GM19467 (cell line): ENCODE results near the gene SEMA4A.

ENCODE experiments used
- ATAC-seq: cut with Tn5 transposase; IDR thresholded peaks from one replicate; pipeline ENCODE4 v1.9.1; 2021; ENCODE audit warnings: mild to moderate bottlenecking, moderate library complexity; ENCODE audit not compliant: unreplicated experiment

SEMA4A gene

GRCh38 chr1:156134716-156135435, 18.5 kb upstream of the SEMA4A start:
- ATAC-seq: no peak

DNA sequence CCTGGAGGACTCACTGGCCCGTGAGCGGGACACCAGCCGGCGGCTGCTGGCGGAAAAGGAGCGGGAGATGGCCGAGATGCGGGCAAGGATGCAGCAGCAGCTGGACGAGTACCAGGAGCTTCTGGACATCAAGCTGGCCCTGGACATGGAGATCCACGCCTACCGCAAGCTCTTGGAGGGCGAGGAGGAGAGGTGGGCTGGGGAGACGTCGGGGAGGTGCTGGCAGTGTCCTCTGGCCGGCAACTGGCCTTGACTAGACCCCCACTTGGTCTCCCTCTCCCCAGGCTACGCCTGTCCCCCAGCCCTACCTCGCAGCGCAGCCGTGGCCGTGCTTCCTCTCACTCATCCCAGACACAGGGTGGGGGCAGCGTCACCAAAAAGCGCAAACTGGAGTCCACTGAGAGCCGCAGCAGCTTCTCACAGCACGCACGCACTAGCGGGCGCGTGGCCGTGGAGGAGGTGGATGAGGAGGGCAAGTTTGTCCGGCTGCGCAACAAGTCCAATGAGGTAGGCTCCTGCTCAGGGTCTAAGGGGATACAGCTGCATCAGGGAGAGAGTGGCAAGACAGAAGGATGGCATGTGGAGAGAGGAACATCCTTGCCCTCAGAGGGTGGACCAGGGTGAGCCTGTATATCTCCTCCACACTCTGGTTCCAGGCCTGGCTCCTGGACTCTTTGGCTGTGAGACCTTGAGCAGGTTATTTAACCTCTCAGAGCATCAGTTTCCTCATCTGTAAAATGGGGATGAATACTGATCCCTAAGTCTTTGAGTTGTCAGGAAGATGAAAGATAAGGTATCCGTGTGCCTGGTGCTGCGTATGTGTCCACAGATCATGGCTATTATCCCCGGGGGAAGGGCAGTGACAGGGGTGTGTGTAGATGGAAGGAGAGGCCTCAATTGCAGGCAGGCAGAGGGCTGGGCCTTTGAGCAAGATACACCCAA, 17.2 kb upstream of the SEMA4A start:
- no peak for ATAC-seq

- no peak for ATAC-seq
Measured at GRCh38 chr1:156136970-156137483, 16.4 kb upstream of the SEMA4A start.

GRCh38 chr1:156138458-156138867, 14.9 kb upstream of the SEMA4A start:
- ATAC-seq: no peak

DNA sequence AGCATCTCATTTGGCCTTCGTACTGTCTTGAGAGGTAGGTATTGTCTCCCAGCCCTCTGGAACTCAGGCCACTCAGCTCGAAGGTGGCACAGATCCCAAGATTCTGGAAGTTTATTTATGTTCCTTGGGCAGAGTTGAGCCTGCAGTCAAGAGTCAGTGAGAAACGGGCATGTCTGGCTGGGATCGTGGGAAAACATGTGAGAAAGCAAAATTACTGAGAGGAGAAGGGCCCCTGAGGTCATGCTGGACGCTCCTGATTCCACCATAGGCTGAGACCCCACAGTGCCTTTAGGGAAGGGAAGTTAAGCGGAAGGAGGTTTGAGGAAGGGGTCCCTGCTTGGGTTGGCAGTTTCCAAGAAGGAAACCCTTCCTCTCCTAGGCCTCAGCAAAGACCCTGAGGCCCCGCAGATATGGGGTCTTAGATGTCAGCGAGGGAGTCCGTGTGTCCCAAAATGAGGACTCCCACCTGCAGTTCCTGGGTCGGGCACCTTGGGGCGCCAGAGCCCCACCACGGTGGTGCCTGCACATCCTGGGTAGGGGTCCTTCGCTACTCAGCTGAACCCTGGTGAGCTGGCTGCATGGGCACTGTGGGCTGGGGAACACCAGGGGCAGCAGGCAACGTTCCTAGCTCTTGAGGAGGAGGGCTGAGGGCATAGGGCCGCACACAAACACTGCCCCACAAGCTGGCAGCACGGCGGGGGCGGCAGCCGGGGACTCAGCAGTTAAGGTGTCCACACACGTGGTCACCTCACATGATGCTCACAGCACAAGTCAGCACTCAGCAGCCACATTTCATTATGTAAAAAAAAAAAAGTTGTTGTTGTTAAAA, 12.3 kb upstream of the SEMA4A start:
- no peak for ATAC-seq

GRCh38 chr1:156143765-156144489, 9.5 kb upstream of the SEMA4A start:
- ATAC-seq: no peak

GRCh38 chr1:156144742-156145141, 8.6 kb upstream of the SEMA4A start:
- ATAC-seq: no peak

GRCh38 chr1:156145650-156146019, 7.8 kb upstream of the SEMA4A start:
- no peak for ATAC-seq

- ATAC-seq: no peak
Measured at GRCh38 chr1:156146020-156146768, 7.2 kb upstream of the SEMA4A start.

DNA sequence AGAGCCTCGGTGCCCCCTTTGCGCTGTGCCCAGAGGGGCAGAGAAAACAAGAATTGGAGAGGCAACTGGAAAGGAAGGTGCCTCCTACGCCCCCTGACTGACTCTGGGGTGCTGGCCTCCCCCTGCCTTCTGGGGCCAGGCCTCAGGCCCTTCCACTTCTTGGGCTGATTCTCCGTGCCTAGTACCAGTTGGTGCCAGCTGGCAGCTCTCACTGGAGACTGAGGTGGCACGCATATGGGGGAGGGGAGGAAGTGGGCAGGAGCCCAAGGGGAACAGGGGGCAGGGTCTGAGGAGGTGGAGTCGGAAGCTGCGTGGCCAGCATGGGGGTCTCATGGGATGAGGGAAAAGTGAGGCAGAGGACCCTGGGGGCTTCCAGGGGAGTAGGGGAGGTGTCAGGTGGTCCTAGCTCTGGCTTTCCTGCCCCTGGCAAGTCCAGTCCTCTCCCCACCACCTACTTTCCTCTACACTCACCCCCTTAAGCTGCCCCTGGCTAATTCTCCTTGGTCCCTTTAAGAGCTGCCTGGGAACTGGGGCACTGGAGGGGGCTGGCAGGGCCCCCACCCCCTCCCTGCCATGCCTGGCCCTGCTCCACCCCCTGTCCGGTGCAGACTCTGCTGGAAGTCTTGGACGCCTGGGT, 6.5 kb upstream of the SEMA4A start:
- ATAC-seq: no peak

- ATAC-seq: no peak
Measured at GRCh38 chr1:156148216-156148615, 5.2 kb upstream of the SEMA4A start.

DNA sequence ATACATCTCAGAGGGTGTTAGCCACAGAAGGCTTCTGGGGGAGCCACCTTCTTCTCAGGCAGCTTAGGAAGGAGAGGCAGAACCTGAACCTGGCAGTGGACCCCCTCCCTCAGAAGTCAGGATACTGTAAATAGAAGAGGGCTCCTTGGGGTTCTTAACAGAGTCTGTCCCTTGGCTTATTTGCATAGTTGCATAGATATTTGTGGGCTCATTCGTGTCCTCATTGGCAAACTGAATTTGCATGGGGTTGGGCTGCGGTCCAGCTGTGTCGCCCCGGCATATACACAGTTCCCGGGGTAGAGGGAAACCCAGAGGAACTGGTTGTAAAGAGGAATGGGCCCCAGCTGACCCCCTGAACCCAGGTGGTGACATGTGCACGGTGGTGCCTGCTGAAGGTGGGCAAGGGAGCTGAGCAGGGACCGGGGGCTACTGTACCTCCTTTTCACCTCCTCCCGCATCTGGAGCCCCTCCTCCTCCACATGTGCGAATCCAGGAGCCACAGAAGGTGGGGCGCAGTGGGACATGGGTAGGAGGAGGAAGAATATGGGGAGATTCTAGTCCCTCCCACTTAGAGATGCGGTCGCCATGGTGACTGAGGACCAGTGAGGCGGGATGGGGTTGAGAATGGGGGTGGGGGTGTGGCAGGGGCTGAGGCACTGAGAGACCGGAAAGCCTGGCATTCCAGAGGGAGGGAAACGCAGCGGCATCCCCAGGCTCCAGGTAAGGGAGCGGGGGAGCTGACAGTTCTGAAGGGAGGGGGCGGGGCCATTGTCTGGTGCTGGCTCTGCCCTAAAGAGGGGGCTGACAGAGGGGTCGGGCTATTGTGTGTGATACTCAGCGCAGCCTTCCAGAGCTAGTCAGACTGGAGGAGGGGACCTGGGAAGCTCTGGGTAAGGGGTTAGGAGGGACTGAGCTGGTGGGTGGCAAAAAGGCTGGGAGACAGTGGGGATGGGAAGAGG, 3.7 kb upstream of the SEMA4A start:
- ATAC-seq: peak; percentile 39

- no peak for ATAC-seq
Measured at GRCh38 chr1:156150333-156151011, 2.9 kb upstream of the SEMA4A start.

DNA sequence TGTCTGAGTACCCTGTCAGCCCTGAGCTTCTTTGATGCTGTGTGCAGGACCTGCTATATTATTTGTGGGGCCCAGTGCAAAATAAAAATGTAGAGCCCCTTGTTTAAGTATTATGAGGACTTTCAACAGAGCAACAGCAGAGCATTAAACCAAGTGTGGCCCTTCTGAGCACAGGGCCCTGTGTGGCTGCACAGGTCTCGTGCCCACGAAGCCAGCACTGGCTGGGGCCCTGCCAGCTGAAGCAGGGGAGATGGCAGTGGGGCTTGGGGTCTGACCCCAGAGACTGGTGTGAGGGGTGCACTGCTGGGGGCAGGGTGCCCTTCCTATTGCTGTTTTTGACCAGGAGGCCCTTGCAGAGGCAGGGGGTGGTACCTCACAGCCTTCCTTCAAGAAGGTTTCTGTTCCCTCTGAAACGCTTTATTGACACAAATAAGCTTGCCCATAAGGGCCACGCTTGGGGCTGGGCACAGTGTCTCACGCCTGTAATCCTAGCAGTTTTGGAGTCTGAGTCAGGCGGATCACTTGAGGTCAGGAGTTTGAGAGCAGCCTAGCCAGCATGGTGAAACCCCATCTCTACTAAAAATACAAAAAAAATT, 2.2 kb upstream of the SEMA4A start:
- no peak for ATAC-seq

- no peak for ATAC-seq
Measured at GRCh38 chr1:156152628-156153027, 757 bp upstream of the SEMA4A start.

- ATAC-seq: peak; percentile 52
Measured at GRCh38 chr1:156154317-156154749, 948 bp downstream of the SEMA4A start.
